ENCODE data around the gene PNMA8A.

GRCh38 chr19:46484656-46485055 is 13.3 kb upstream of the PNMA8A start:
- no peak for TF ChIP-seq CTCF (conservative IDR thresholded peaks at IDR 0.05 in 1 of 2, IDR thresholded peaks at IDR 0.05 in 1 of 2; ENCODE audit: low read depth in 1 of 2, low read length in 2 of 2)
- no peak for TF ChIP-seq EZH2 (IDR thresholded peaks at IDR 0.05; ENCODE audit: low read length, missing control alignments)

Measured in fibroblast of lung (primary cell).